HCT116 (cell line): ENCODE data around the gene HMX3. TPM values are rescaled to one million over a fixed set of nuclear protein-coding genes. Genes with fewer than 3 reads are reported as not detected.

Experiments used
- ATAC-seq: fragments of 200-7000 bp; cut with Tn5 transposase; 2 replicates; pipeline ENCODE4 v1.9.1; 2020; ENCODE audit warnings: mild to moderate bottlenecking, moderate library complexity
- BruUV-seq: library from RNA; stranded (reverse); fragments of 400-500 nt; replicated peaks from 2 replicates; lab custom pipeline; 2021; lab: Mats Ljungman, UMichigan
- CTCF ChIA-PET: fragments of 300-600 bp; sonication (Branson Sonifier 250); formaldehyde crosslinking; loops from one replicate; lab custom pipeline; 2021; ENCODE audit warnings: antibody characterized with exemption; lab: Charles Lee
- POLR2A ChIA-PET: fragments of 300-600, 350-600 bp; sonication (Branson Sonifier 250); formaldehyde crosslinking; loops from one replicate; lab custom pipeline; 2021; ENCODE audit warnings: antibody characterized with exemption; lab: Charles Lee
- RAD21 ChIA-PET, 2 experiments: fragments of 300-600 bp; sonication (Branson Sonifier 250); formaldehyde crosslinking; loops; one replicate each; lab custom pipeline; 2023; ENCODE audit warnings: low total read pairs in 2 of 2; ENCODE audit not compliant: uncharacterized antibody in 2 of 2, unreplicated experiment in 2 of 2, low non-redundant PET in 1 of 2; lab: Charles Lee
- DNase-seq: peaks from one replicate; pipeline ENCODE4 v3.0.0-alpha.2; 2010; ENCODE audit warnings: low read depth, low spot score
- H2AFZ ChIP-seq: fragments of 200-600 bp; shearing (Covaris generic), sonication (generic); 2 replicates; pipeline ENCODE4 v1.6.1; 2017; ENCODE audit warnings: low read depth, mixed run types, mixed read lengths, antibody characterized with exemption, low read length; ENCODE audit not compliant: poor library complexity, severe bottlenecking
- H3K27ac ChIP-seq: 2 replicates; pipeline ENCODE4 v1.5.1; 2012; ENCODE audit warnings: low read depth, low read length
- H3K27me3 ChIP-seq: fragments of 200-600 bp; sonication (generic); 2 replicates; pipeline ENCODE4 v1.6.1; 2016; ENCODE audit warnings: mixed run types, low read length, mixed read lengths; ENCODE audit not compliant: insufficient read depth
- H3K36me3 ChIP-seq, 2 experiments: fragments of 200-500 bp in 1 of 2; fragments of 200-600 bp in 1 of 2; sonication (Bioruptor generic) in 1 of 2; sonication (generic) in 1 of 2; 2 replicates each; pipeline versions ENCODE4 v1.5.1 to v1.6.1; 2014 to 2016; ENCODE audit warnings: low read length in 2 of 2, inconsistent platforms in 1 of 2, mixed read lengths in 1 of 2, mixed run types in 1 of 2; ENCODE audit not compliant: insufficient read depth in 2 of 2, control insufficient read depth in 1 of 2
- H3K4me1 ChIP-seq, 2 experiments: fragments of 200-600 bp in 1 of 2; sonication (generic) in 1 of 2; 2 replicates each; pipeline versions ENCODE4 v1.5.1 to v1.6.1; 2012 to 2017; ENCODE audit warnings: low read length in 2 of 2, inconsistent platforms in 1 of 2, mild to moderate bottlenecking in 1 of 2, mixed read lengths in 1 of 2, mixed run types in 1 of 2, moderate library complexity in 1 of 2; ENCODE audit not compliant: insufficient read depth in 2 of 2, control insufficient read depth in 1 of 2
- H3K4me2 ChIP-seq: fragments of 200-600 bp; sonication (generic); 2 replicates; pipeline ENCODE4 v1.6.1; 2017; ENCODE audit warnings: mixed run types, low read length, mixed read lengths
- H3K4me3 ChIP-seq, 2 experiments: fragments of 200-600 bp in 1 of 2; sonication (generic) in 1 of 2; replicated peaks in 1 of 2; 2 replicates each; pipeline ENCODE4 v1.5.1; 2011 to 2016; ENCODE audit warnings: low read length in 2 of 2, control low read depth in 1 of 2, low read depth in 1 of 2, mild to moderate bottlenecking in 1 of 2, mixed read lengths in 1 of 2, mixed run types in 1 of 2
- H3K79me2 ChIP-seq: fragments of 200-600 bp; sonication (generic); 2 replicates; pipeline ENCODE4 v1.6.1; 2017; ENCODE audit warnings: mild to moderate bottlenecking, mixed run types, low read length, moderate library complexity, mixed read lengths; ENCODE audit not compliant: insufficient read depth
- H3K9ac ChIP-seq: fragments of 200-600 bp; sonication (generic); 2 replicates; pipeline ENCODE4 v1.6.1; 2016; ENCODE audit warnings: low read length, mixed read lengths
- H3K9me2 ChIP-seq: fragments of 200-600 bp; sonication (generic), shearing (Covaris generic); 2 replicates; pipeline ENCODE4 v1.6.1; 2017; ENCODE audit warnings: mixed run types, mild to moderate bottlenecking, moderate library complexity; ENCODE audit not compliant: insufficient read depth
- H3K9me3 ChIP-seq, 2 experiments: fragments of 200-500 bp in 1 of 2; fragments of 200-600 bp in 1 of 2; sonication (Bioruptor generic) in 1 of 2; sonication (generic) in 1 of 2; 2 replicates each; pipeline ENCODE4 v1.6.1; 2014 to 2017; ENCODE audit warnings: low read length in 2 of 2, mixed read lengths in 2 of 2, inconsistent platforms in 1 of 2, low read depth in 1 of 2, mild to moderate bottlenecking in 1 of 2, mixed run types in 1 of 2, moderate library complexity in 1 of 2; ENCODE audit not compliant: control insufficient read depth in 1 of 2, insufficient read depth in 1 of 2
- H4K20me1 ChIP-seq: fragments of 200-600 bp; sonication (generic), shearing (Covaris generic); 2 replicates; pipeline ENCODE4 v1.6.1; 2017; ENCODE audit warnings: mixed run types, mild to moderate bottlenecking, moderate library complexity; ENCODE audit not compliant: insufficient read depth
- CBX3 ChIP-seq: IDR thresholded peaks from 2 replicates; pipeline ENCODE4 v1.6.1; 2012; ENCODE audit warnings: low read depth
- CEBPB ChIP-seq: IDR thresholded peaks from 2 replicates; pipeline ENCODE4 v1.6.1; 2012; ENCODE audit warnings: low read depth
- ELF1 ChIP-seq: IDR thresholded peaks from 2 replicates; pipeline ENCODE4 v1.6.1; 2012; ENCODE audit warnings: low read depth, borderline replicate concordance
- EZH2 ChIP-seq: fragments of 200-600 bp; sonication (generic); IDR thresholded peaks from 2 replicates; pipeline ENCODE4 v1.6.1; 2017; ENCODE audit warnings: antibody characterized with exemption, mixed run types
- EZH2phosphoT487 ChIP-seq: fragments of 200-600 bp; IDR thresholded peaks from 2 replicates; pipeline ENCODE4 v1.6.1; 2018; ENCODE audit warnings: antibody characterized with exemption, borderline replicate concordance
- JUND ChIP-seq: IDR thresholded peaks from 2 replicates; pipeline ENCODE4 v1.6.1; 2012
- POLR2A ChIP-seq: IDR thresholded peaks from 2 replicates; pipeline ENCODE4 v1.7.0; 2011; ENCODE audit warnings: borderline replicate concordance; ENCODE audit not compliant: insufficient read depth, insufficient read length; ENCODE audit errors: extremely low read depth
- POLR2AphosphoS5 ChIP-seq: IDR thresholded peaks from 2 replicates; pipeline ENCODE4 v1.6.1; 2011; ENCODE audit warnings: mild to moderate bottlenecking, low read depth, low read length, moderate library complexity
- RAD21 ChIP-seq: IDR thresholded peaks from 2 replicates; pipeline ENCODE4 v1.6.1; 2012; ENCODE audit warnings: low read depth, mild to moderate bottlenecking
- SIN3A ChIP-seq: IDR thresholded peaks from 2 replicates; pipeline ENCODE4 v1.6.1; 2012; ENCODE audit warnings: low read depth
- SRF ChIP-seq: IDR thresholded peaks from 2 replicates; pipeline ENCODE4 v1.6.1; 2012; ENCODE audit warnings: low read depth
- TCF7L2 ChIP-seq: IDR thresholded peaks from 2 replicates; pipeline ENCODE4 v1.7.0; 2011; ENCODE audit warnings: borderline replicate concordance, inconsistent platforms; ENCODE audit not compliant: insufficient read depth, insufficient read length; ENCODE audit errors: extremely low read depth
- YY1 ChIP-seq: IDR thresholded peaks from 2 replicates; pipeline ENCODE4 v1.6.1; 2011; ENCODE audit warnings: low read length, low read depth, moderate library complexity, mild to moderate bottlenecking; ENCODE audit not compliant: insufficient replicate concordance; ENCODE audit errors: extremely low read depth
- ZFX ChIP-seq: fragments of 450-650 bp; IDR thresholded peaks from 2 replicates; pipeline ENCODE4 v1.6.1; 2017
- ZNF274 ChIP-seq: fragments of 200-500 bp; sonication (Bioruptor generic); IDR thresholded peaks from 2 replicates; pipeline ENCODE4 v1.6.1; 2014; ENCODE audit warnings: mild to moderate bottlenecking, low read depth, low read length, inconsistent platforms
- intact Hi-C: fragments of 100-400 bp; cut with micrococcal nuclease; formaldehyde crosslinking; loops from 2 replicates; pipeline ENCODE4 v1.10.0; 2022
- total RNA-seq: library from RNA; stranded (reverse); gene quantifications from one replicate; pipeline ENCODE4 v1.2.1, GENCODE V29; 2021; ENCODE audit not compliant: unreplicated experiment
- TF ChIP-seq, protein P1 (sequence below): IDR thresholded peaks from 2 replicates; pipeline ENCODE4 v1.6.1; 2011; ENCODE audit warnings: mild to moderate bottlenecking, low read length, moderate library complexity; ENCODE audit not compliant: insufficient replicate concordance; ENCODE audit errors: extremely low read depth
- TF ChIP-seq, protein P2 (sequence below): IDR thresholded peaks from 2 replicates; pipeline ENCODE4 v1.6.1; 2012

HMX3 gene
- total RNA-seq, 1 experiment from 2014 or later: not detected

DNA sequence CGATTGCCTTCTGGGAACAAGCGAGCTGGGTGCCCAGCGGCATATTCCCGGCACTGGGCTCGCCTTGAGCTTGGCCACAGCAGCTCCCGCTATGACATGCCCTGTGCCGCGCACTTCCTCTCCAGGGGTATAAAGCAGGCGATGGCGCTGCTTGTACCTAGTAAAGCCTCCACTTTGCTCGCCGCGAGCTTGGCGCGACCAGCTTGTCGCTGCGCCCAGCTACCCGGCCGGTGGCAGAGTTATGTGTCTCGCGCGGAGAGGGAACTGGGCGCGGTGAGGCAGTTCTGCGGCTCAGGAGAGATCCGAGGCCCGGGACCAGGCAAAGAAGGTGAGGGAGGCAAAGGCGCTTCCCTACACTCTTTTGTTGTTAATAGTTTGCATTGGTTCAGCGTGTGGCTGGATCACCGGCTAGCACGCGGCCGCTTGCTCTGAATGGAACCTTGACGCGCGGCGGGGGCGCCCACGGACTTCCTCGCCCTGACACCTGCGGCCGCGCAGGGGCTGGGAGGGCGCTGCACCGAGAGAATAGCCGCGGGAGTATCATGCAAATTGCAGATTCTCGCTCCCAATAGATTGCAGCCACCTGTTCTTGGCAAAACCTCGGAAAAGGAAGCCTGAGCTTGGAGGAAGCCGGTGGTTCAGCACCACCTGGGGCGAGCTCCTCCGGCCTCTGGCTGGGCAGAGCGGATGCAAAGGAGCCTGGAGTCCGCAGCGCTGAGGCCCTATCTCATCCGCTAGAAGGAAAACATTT lies 15.4 kb downstream of the HMX3 start:
- H3K9ac ChIP-seq: no peak overlapping the region

More for the DNA sequence above, 15.4 kb downstream of the HMX3 start:
- Histone ChIP-seq H3K4me2 (no peak overlapping the region), H3K4me3 (no peak overlapping the region), H2AFZ (no peak overlapping the region), H3K9me3 (no peaks in the 10 kb centered on the region), H4K20me1 (no peaks in the 10 kb centered on the region; the same call in 1 of the 2 replicates), H3K36me3 (peaks cover 4 to 13% of the 10 kb centered on the region in 2 experiments), H3K27me3 (no peaks in the 10 kb centered on the region), H3K4me1 (peaks cover 8 to 17% of the 10 kb centered on the region in 2 experiments; a peak in 3 of 4 replicates), H3K9me2 (no peaks in the 10 kb centered on the region), H3K27ac (no peak overlapping the region), H3K79me2 (peaks cover 19% of the 10 kb centered on the region)
- RAD21 ChIA-PET: no interaction called here
- TF ChIP-seq EZH2phosphoT487 (no peak), POLR2AphosphoS5 (no peak), EZH2 (no peak), CBX3 (no peak), ELF1 (no peak), RAD21 (no peak), SRF (no peak), YY1 (no peak), ZNF274 (no peak), CEBPB (no peak), TCF7L2 (no peak), SIN3A (no peak), POLR2A (no peak), ZFX (no peak), JUND (no peak)
- TF ChIP-seq, protein P1, sequence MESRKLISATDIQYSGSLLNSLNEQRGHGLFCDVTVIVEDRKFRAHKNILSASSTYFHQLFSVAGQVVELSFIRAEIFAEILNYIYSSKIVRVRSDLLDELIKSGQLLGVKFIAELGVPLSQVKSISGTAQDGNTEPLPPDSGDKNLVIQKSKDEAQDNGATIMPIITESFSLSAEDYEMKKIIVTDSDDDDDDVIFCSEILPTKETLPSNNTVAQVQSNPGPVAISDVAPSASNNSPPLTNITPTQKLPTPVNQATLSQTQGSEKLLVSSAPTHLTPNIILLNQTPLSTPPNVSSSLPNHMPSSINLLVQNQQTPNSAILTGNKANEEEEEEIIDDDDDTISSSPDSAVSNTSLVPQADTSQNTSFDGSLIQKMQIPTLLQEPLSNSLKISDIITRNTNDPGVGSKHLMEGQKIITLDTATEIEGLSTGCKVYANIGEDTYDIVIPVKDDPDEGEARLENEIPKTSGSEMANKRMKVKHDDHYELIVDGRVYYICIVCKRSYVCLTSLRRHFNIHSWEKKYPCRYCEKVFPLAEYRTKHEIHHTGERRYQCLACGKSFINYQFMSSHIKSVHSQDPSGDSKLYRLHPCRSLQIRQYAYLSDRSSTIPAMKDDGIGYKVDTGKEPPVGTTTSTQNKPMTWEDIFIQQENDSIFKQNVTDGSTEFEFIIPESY: no peak
- TF ChIP-seq, protein P2, sequence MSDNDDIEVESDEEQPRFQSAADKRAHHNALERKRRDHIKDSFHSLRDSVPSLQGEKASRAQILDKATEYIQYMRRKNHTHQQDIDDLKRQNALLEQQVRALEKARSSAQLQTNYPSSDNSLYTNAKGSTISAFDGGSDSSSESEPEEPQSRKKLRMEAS: no peak
- intact Hi-C loops: no loop called here
- BruUV-seq: no TSS peak
- POLR2A ChIA-PET: no interaction called here
- DNase-seq (no peak), ATAC-seq (no peak)
- CTCF ChIA-PET: no interaction called here
